ENCODE measurements around the gene TMEM273. TPM values are rescaled to one million over a fixed set of nuclear protein-coding genes. Genes with fewer than 3 reads are reported as not detected.

The TMEM273 gene
- total RNA-seq, 1 donor from 2014 or later: 63.1 TPM

DNA sequence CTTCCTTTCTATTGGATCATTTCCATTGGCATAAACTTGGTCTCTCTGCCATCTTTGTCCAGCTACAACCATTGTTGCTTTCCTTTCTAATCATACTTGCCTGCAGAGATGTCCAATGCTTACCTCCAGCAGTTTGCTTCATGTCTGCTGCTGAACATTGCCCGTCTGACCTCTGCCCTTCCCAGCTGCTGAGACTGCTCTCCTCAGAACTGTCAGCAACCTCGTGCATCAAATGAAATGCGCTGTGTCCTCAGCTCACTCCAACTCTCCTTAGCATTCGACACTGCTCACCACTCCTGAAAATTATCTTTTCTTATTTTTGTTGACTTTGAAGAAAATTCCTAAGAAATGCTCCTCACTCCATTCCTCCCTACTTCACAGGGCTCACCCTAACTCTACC, 59.3 kb downstream of the TMEM273 start:
- no peaks in the 10 kb centered on the region for H3K36me3 ChIP-seq
- H3K27ac ChIP-seq: no peak overlapping the region
- H3K4me3 ChIP-seq: no peak overlapping the region
- no peaks in the 10 kb centered on the region for H3K9me3 ChIP-seq
- DNase-seq (no peak), ATAC-seq (no peak)
- H3K27me3 ChIP-seq: no peaks in the 10 kb centered on the region
- intact Hi-C loops (cut with DNase I): no loop called here
- peaks cover 4% of the 10 kb centered on the region for H3K4me1 ChIP-seq
- TF ChIP-seq CTCF (IDR thresholded peaks at IDR 0.05): no peak

GRCh38 chr10:49123981-49124950, 63.9 kb downstream of the TMEM273 start:
- Histone ChIP-seq H3K27ac (no peak overlapping the region), H3K27me3 (no peaks in the 10 kb centered on the region), H3K9me3 (no peaks in the 10 kb centered on the region), H3K4me3 (no peak overlapping the region), H3K4me1 (no peaks in the 10 kb centered on the region), H3K36me3 (no peaks in the 10 kb centered on the region)
- DNase-seq (no peak), ATAC-seq (no peak)
- no peak for TF ChIP-seq CTCF (IDR thresholded peaks at IDR 0.05)
- intact Hi-C loops (cut with DNase I): no loop called here

GRCh38 chr10:49120911-49121310, 67.3 kb downstream of the TMEM273 start:
- H3K27me3 ChIP-seq: no peaks in the 10 kb centered on the region
- TF ChIP-seq CTCF (IDR thresholded peaks at IDR 0.05): no peak
- intact Hi-C loops (cut with DNase I): no loop called here

DNA sequence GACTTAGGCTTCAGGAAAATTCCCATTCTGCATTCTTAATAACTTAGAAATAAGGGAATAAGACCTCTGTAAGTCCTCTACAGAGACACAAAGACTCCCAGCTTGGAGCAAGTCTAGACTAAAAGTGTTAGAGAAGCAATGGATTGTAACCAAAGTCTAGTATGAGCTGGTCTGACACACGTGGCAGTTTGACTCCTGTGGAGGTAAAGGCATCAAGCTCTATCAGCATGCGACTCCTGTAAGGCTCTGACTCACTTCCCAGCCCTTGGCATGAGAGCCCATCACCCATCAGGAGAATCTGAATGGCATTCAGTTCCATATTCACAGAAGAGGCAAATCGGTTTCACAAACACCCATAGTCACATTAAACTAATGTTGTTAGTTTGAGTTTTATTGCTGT, 68.4 kb downstream of the TMEM273 start:
- no peak overlapping the region for H3K27ac ChIP-seq
- intact Hi-C loops (cut with DNase I): no loop called here
- no peaks in the 10 kb centered on the region for H3K36me3 ChIP-seq
- H3K27me3 ChIP-seq: no peaks in the 10 kb centered on the region
- no peaks in the 10 kb centered on the region for H3K9me3 ChIP-seq
- H3K4me1 ChIP-seq: no peaks in the 10 kb centered on the region
- DNase-seq: no peak
- no peak overlapping the region for H3K4me3 ChIP-seq
- no peak for ATAC-seq
- TF ChIP-seq CTCF (IDR thresholded peaks at IDR 0.05): no peak

More at GRCh38 chr10:49120911-49121310, 67.3 kb downstream of the TMEM273 start:
- Histone ChIP-seq H3K36me3 (no peaks in the 10 kb centered on the region), H3K4me1 (no peaks in the 10 kb centered on the region), H3K27ac (no peak overlapping the region), H3K4me3 (no peak overlapping the region), H3K9me3 (no peaks in the 10 kb centered on the region)
- DNase-seq (no peak), ATAC-seq (no peak)

GRCh38 chr10:49118430-49119074, 69.6 kb downstream of the TMEM273 start:
- no peak for ATAC-seq
- Histone ChIP-seq H3K27me3 (no peaks in the 10 kb centered on the region), H3K4me3 (no peak overlapping the region), H3K27ac (no peak overlapping the region), H3K9me3 (no peaks in the 10 kb centered on the region), H3K36me3 (no peaks in the 10 kb centered on the region), H3K4me1 (peaks cover 2% of the 10 kb centered on the region)
- DNase-seq: no peak
- intact Hi-C loops (cut with DNase I): no loop called here
- no peak for TF ChIP-seq CTCF (IDR thresholded peaks at IDR 0.05)
